A673 (cell line): Measurements from ENCODE around the gene ZNF865. TPM values are rescaled to one million over a fixed set of nuclear protein-coding genes. Genes with fewer than 3 reads are reported as not detected.

ENCODE experiments used
- BruUV-seq: library from RNA; stranded (reverse); fragments of 400-500 nt; replicated peaks from 2 replicates; lab custom pipeline; 2021; lab: Mats Ljungman, UMichigan
- CTCF ChIA-PET: fragments of 300-600 bp; sonication (Branson Sonifier 250); formaldehyde crosslinking; loops from one replicate; lab custom pipeline; 2022; ENCODE audit warnings: antibody characterized with exemption; lab: Charles Lee
- POLR2A ChIA-PET: fragments of 300-600 bp; sonication (Branson Sonifier 250); formaldehyde crosslinking; loops from one replicate; lab custom pipeline; 2022; ENCODE audit warnings: antibody characterized with exemption; ENCODE audit not compliant: low non-redundant PET; lab: Charles Lee
- DNase-seq: peaks from one replicate; pipeline ENCODE4 v3.0.0-alpha.2; 2015; ENCODE audit warnings: low spot score
- H3K27ac ChIP-seq: fragments of 200-600 bp; sonication (generic); 2 replicates; pipeline ENCODE4 v1.5.1; 2016; ENCODE audit warnings: mixed run types, low read depth, mild to moderate bottlenecking, mixed read lengths, antibody characterized with exemption, low read length; ENCODE audit not compliant: poor library complexity, severe bottlenecking
- H3K27me3 ChIP-seq: fragments of 200-600 bp; sonication (generic); replicated peaks from 2 replicates; pipeline ENCODE4 v1.6.1; 2017; ENCODE audit warnings: mixed run types, low read depth, mild to moderate bottlenecking, mixed read lengths, antibody characterized with exemption, low read length; ENCODE audit not compliant: insufficient read depth, poor library complexity
- H3K36me3 ChIP-seq: fragments of 200-600 bp; sonication (generic); 2 replicates; pipeline ENCODE4 v1.6.1; 2016; ENCODE audit warnings: mixed run types, mild to moderate bottlenecking, mixed read lengths, antibody characterized with exemption, low read length; ENCODE audit not compliant: insufficient read depth, poor library complexity, severe bottlenecking
- H3K4me1 ChIP-seq: fragments of 200-600 bp; sonication (generic); 2 replicates; pipeline ENCODE4 v1.6.1; 2017; ENCODE audit warnings: mixed run types, mild to moderate bottlenecking, mixed read lengths, antibody characterized with exemption, low read length; ENCODE audit not compliant: insufficient read depth, poor library complexity, severe bottlenecking
- H3K4me3 ChIP-seq: fragments of 200-600 bp; sonication (generic); 2 replicates; pipeline ENCODE4 v1.5.1; 2016; ENCODE audit warnings: low read depth, mixed run types, mild to moderate bottlenecking, mixed read lengths, low read length; ENCODE audit not compliant: poor library complexity, severe bottlenecking
- H3K9me3 ChIP-seq: fragments of 200-600 bp; sonication (generic); 2 replicates; pipeline ENCODE4 v1.6.1; 2016; ENCODE audit warnings: mixed run types, low read depth, mild to moderate bottlenecking, mixed read lengths, antibody characterized with exemption, low read length; ENCODE audit not compliant: poor library complexity, severe bottlenecking
- CTCF ChIP-seq: fragments of 300-800, 200-600 bp; sonication (generic); conservative IDR thresholded peaks from 2 replicates; pipeline ENCODE4 v1.5.1; 2017; ENCODE audit warnings: low read depth, mild to moderate bottlenecking, antibody characterized with exemption, low read length, moderate library complexity, mixed read lengths
- EZH2 ChIP-seq: fragments of 200-600 bp; sonication (generic); IDR thresholded peaks from 2 replicates; pipeline ENCODE4 v1.6.1; 2017; ENCODE audit warnings: borderline replicate concordance, low read depth, mild to moderate bottlenecking, mixed read lengths, antibody characterized with exemption, low read length; ENCODE audit not compliant: poor library complexity, severe bottlenecking
- intact Hi-C: fragments of 100-400 bp; cut with micrococcal nuclease; formaldehyde crosslinking; loops from one replicate; pipeline ENCODE4 v1.10.0; 2022; ENCODE audit not compliant: unreplicated experiment
- total RNA-seq: library from RNA; stranded (reverse); gene quantifications from 2 replicates; pipeline ENCODE4 v1.2.3, GENCODE V29; 2021

ZNF865 gene
- total RNA-seq, 1 experiment from 2014 or later, result 16.1 TPM

- Histone ChIP-seq H3K4me1 (peaks cover 18% of the 10 kb centered on the region), H3K27ac (peak overlapping the region; percentile 99), H3K9me3 (no peaks in the 10 kb centered on the region), H3K27me3 (no peaks in the 10 kb centered on the region), H3K4me3 (peak overlapping the region; percentile 83), H3K36me3 (peaks cover 39% of the 10 kb centered on the region)
- intact Hi-C loops, result loop anchor here (2.0 kb wide), 1 partner anchor 14 kb away; no protein-coding TSS in a partner anchor
- no peak for DNase-seq
- TF ChIP-seq CTCF, result no peak
- TF ChIP-seq EZH2, result no peak
- CTCF ChIA-PET, result interaction anchor here (2.1 kb wide), 1 partner anchor 15 kb away, joined by 6 read pairs; no protein-coding TSS in a partner anchor
- POLR2A ChIA-PET, result no interaction called here
- BruUV-seq, result no TSS peak
Measured at GRCh38 chr19:55656988-55657747, 51.7 kb downstream of the ZNF865 start.

- no peaks in the 10 kb centered on the region for H3K9me3 ChIP-seq
- POLR2A ChIA-PET, result no interaction called here
- H3K4me3 ChIP-seq, result no peak overlapping the region
- peaks cover 18% of the 10 kb centered on the region for H3K4me1 ChIP-seq
- no peak for TF ChIP-seq EZH2
- no peak for TF ChIP-seq CTCF
- H3K27me3 ChIP-seq, result no peaks in the 10 kb centered on the region
- peaks cover 53% of the 10 kb centered on the region for H3K36me3 ChIP-seq
- no TSS peak for BruUV-seq
- CTCF ChIA-PET, result no interaction called here
- peak overlapping the region; percentile 60 for H3K27ac ChIP-seq
- no peak for DNase-seq
- intact Hi-C loops, result no loop called here
Measured at GRCh38 chr19:55658846-55659459, 53.5 kb downstream of the ZNF865 start.

GRCh38 chr19:55659822-55660221, 54.4 kb downstream of the ZNF865 start:
- POLR2A ChIA-PET, result no interaction called here
- Histone ChIP-seq H3K27ac (no peak overlapping the region), H3K27me3 (no peaks in the 10 kb centered on the region), H3K9me3 (no peaks in the 10 kb centered on the region), H3K36me3 (peaks cover 61% of the 10 kb centered on the region), H3K4me3 (no peak overlapping the region), H3K4me1 (peaks cover 18% of the 10 kb centered on the region)
- no peak for DNase-seq
- intact Hi-C loops, result no loop called here
- no TSS peak for BruUV-seq
- TF ChIP-seq CTCF (no peak), EZH2 (no peak)
- CTCF ChIA-PET, result no interaction called here
